SK-N-SH (cell line): ENCODE measurements around the gene HES6. TPM values are rescaled to one million over a fixed set of nuclear protein-coding genes. Genes with fewer than 3 reads are reported as not detected.

Source experiments
- CTCF ChIA-PET: fragments of 300-600, 350-600 bp; formaldehyde crosslinking; extraction: SDS; loops from one replicate; lab custom pipeline; 2021; lab: Yijun Ruan, JAX
- POLR2A ChIA-PET: fragments of 350-600 bp; sonication (Branson Sonifier 250); formaldehyde crosslinking; extraction: SDS; loops from one replicate; lab custom pipeline; 2020; ENCODE audit warnings: antibody characterized with exemption, inconsistent platforms; lab: Yijun Ruan, JAX
- DNase-seq: peaks from one replicate; pipeline ENCODE4 v3.0.0; 2012
- H2AFZ ChIP-seq: fragments of 200-600 bp; sonication (generic); 2 replicates; pipeline ENCODE4 v1.8.1; 2016; ENCODE audit warnings: antibody characterized with exemption, mild to moderate bottlenecking, low read depth
- H3F3A ChIP-seq: fragments of 200-600 bp; sonication (generic); replicated peaks from 2 replicates; pipeline ENCODE3; 2016; ENCODE audit warnings: antibody characterized with exemption, mild to moderate bottlenecking; ENCODE audit not compliant: insufficient read depth
- H3K27ac ChIP-seq, 2 experiments: fragments of 200-500 bp in 1 of 2; fragments of 200-600 bp in 1 of 2; sonication (Bioruptor generic) in 1 of 2; sonication (generic), shearing (Covaris generic) in 1 of 2; 2 replicates each; pipeline versions ENCODE4 v1.5.1 to v1.6.1; 2014 to 2016; ENCODE audit warnings: low read depth in 2 of 2, inconsistent platforms in 1 of 2, low read length in 1 of 2, mild to moderate bottlenecking in 1 of 2, mixed read lengths in 1 of 2
- H3K27me3 ChIP-seq: fragments of 200-600 bp; sonication (generic), shearing (Covaris generic); 2 replicates; pipeline ENCODE4 v1.6.1; 2016; ENCODE audit warnings: mixed run types; ENCODE audit not compliant: insufficient read depth
- H3K36me3 ChIP-seq, 2 experiments: fragments of 200-500 bp in 1 of 2; fragments of 200-600 bp in 1 of 2; sonication (Bioruptor generic) in 1 of 2; sonication (generic) in 1 of 2; replicated peaks in 1 of 2; 2 replicates each; pipeline versions ENCODE3 to v1.5.1; 2014 to 2016; ENCODE audit warnings: low read length in 1 of 2, mild to moderate bottlenecking in 1 of 2; ENCODE audit not compliant: insufficient read depth in 2 of 2, control insufficient read depth in 1 of 2
- H3K4me1 ChIP-seq, 2 experiments: fragments of 200-500 bp in 1 of 2; fragments of 200-600 bp in 1 of 2; sonication (Bioruptor generic) in 1 of 2; sonication (generic), shearing (Covaris generic) in 1 of 2; 2 replicates each; pipeline versions ENCODE4 v1.5.1 to v1.6.1; 2014 to 2016; ENCODE audit warnings: low read depth in 1 of 2, low read length in 1 of 2, mixed run types in 1 of 2; ENCODE audit not compliant: insufficient read depth in 2 of 2, control insufficient read depth in 1 of 2
- H3K4me2 ChIP-seq: fragments of 200-600 bp; sonication (generic), shearing (Covaris generic); 2 replicates; pipeline ENCODE4 v1.6.1; 2017; ENCODE audit warnings: mixed run types
- H3K4me3 ChIP-seq, 2 experiments: fragments of 200-500 bp in 1 of 2; fragments of 200-600 bp in 1 of 2; sonication (Bioruptor generic) in 1 of 2; sonication (generic), shearing (Covaris generic) in 1 of 2; 2 replicates each; pipeline versions ENCODE4 v1.5.1 to v1.8.1; 2014 to 2016; ENCODE audit warnings: low read depth in 2 of 2, inconsistent platforms in 1 of 2, low read length in 1 of 2, mild to moderate bottlenecking in 1 of 2, mixed read lengths in 1 of 2, moderate library complexity in 1 of 2
- H3K79me2 ChIP-seq: fragments of 200-600 bp; sonication (generic); 2 replicates; pipeline ENCODE4 v1.8.1; 2017; ENCODE audit warnings: mild to moderate bottlenecking; ENCODE audit not compliant: insufficient read depth
- H3K9ac ChIP-seq: fragments of 200-600 bp; sonication (generic); 2 replicates; pipeline ENCODE4 v1.6.1; 2017; ENCODE audit warnings: mixed run types
- H3K9me2 ChIP-seq: fragments of 200-600 bp; sonication (generic); 2 replicates; pipeline ENCODE4 v1.6.1; 2017; ENCODE audit warnings: mixed run types
- H3K9me3 ChIP-seq: fragments of 200-600 bp; sonication (generic); 2 replicates; pipeline ENCODE4 v1.6.1; 2017; ENCODE audit warnings: mixed run types, mild to moderate bottlenecking, moderate library complexity
- H4K20me1 ChIP-seq: fragments of 200-600 bp; sonication (generic); 2 replicates; pipeline ENCODE4 v1.6.1; 2017; ENCODE audit warnings: mild to moderate bottlenecking, mixed run types; ENCODE audit not compliant: insufficient read depth
- ELF1 ChIP-seq: IDR thresholded peaks from 2 replicates; pipeline ENCODE4 v1.4.0; 2012
- EZH2phosphoT487 ChIP-seq: fragments of 200-600 bp; sonication (generic); IDR thresholded peaks from 2 replicates; pipeline ENCODE4 v1.6.1; 2017; ENCODE audit warnings: low read depth, mixed run types, mild to moderate bottlenecking, antibody characterized with exemption, moderate library complexity, borderline replicate concordance
- FOXJ3 ChIP-seq: sonication (generic); formaldehyde crosslinking; IDR thresholded peaks from 2 replicates; pipeline ENCODE4 v1.5.1; 2020; ENCODE audit warnings: mild to moderate bottlenecking, missing genetic modification reagents
- FOXM1 ChIP-seq: IDR thresholded peaks from 2 replicates; pipeline ENCODE4 v1.4.0; 2012; ENCODE audit warnings: low read depth, mild to moderate bottlenecking
- GATA2 ChIP-seq: sonication (generic); formaldehyde crosslinking; IDR thresholded peaks from 2 replicates; pipeline ENCODE4 v1.5.0; 2020; ENCODE audit warnings: mild to moderate bottlenecking, missing genetic modification reagents
- MEF2A ChIP-seq: IDR thresholded peaks from 2 replicates; pipeline ENCODE4 v1.4.0; 2012; ENCODE audit warnings: low read depth, borderline replicate concordance
- MXI1 ChIP-seq: IDR thresholded peaks from 2 replicates; pipeline ENCODE4 v1.6.1; 2012; ENCODE audit warnings: mild to moderate bottlenecking, low read depth, low read length, improper control_type of control experiment
- POLR2AphosphoS5 ChIP-seq: IDR thresholded peaks from 2 replicates; pipeline ENCODE4 v1.6.1; 2012; ENCODE audit warnings: low read depth, low read length
- RCOR1 ChIP-seq: fragments of 150-350 bp; IDR thresholded peaks from 2 replicates; pipeline ENCODE4 v1.6.1; 2017; ENCODE audit warnings: antibody characterized with exemption, low read length
- RFX5 ChIP-seq: IDR thresholded peaks from 2 replicates; pipeline ENCODE4 v1.6.1; 2012; ENCODE audit warnings: mild to moderate bottlenecking, improper control_type of control experiment, low read length
- SMC3 ChIP-seq: IDR thresholded peaks from 2 replicates; pipeline ENCODE4 v1.6.1; 2012; ENCODE audit warnings: low read depth, low read length, improper control_type of control experiment
- TAF1 ChIP-seq: IDR thresholded peaks from 2 replicates; pipeline ENCODE4 v1.6.1; 2012; ENCODE audit warnings: low read depth, mild to moderate bottlenecking, low read length, moderate library complexity, borderline replicate concordance
- TEAD4 ChIP-seq: IDR thresholded peaks from 2 replicates; pipeline ENCODE4 v1.4.0; 2012; ENCODE audit warnings: mild to moderate bottlenecking, borderline replicate concordance; ENCODE audit not compliant: insufficient read depth
- WGBS: methylation state at CpG from one replicate; pipeline ENCODE4 v1.1.6; 2017; ENCODE audit warnings: low lambda C conversion rate; 5-methylcytosine and 5-hydroxymethylcytosine counted together
- polyA plus RNA-seq, 3 experiments: library from polyadenylated mRNA; depleted of rRNA; stranded (reverse); fragments of >200 nt; gene quantifications; 2 replicates each; pipeline ENCODE4 v1.2.3, GENCODE V29; 2012
- TF ChIP-seq, protein P1 (sequence below): fragments of 150-350 bp; IDR thresholded peaks from 2 replicates; pipeline ENCODE4 v1.6.1; 2016; ENCODE audit warnings: mild to moderate bottlenecking, low read depth, low read length
- TF ChIP-seq, protein P2 (sequence below): IDR thresholded peaks from 2 replicates; pipeline ENCODE4 v1.4.0; 2012; ENCODE audit warnings: low read depth, borderline replicate concordance
- TF ChIP-seq, protein P3 (sequence below): IDR thresholded peaks from 2 replicates; pipeline ENCODE4 v1.4.0; 2012; ENCODE audit warnings: low read depth, borderline replicate concordance

HES6 gene
- polyA plus RNA-seq, 1 of the 3 experiments (the other 2 are of a cell fraction): 3.6 TPM

DNA sequence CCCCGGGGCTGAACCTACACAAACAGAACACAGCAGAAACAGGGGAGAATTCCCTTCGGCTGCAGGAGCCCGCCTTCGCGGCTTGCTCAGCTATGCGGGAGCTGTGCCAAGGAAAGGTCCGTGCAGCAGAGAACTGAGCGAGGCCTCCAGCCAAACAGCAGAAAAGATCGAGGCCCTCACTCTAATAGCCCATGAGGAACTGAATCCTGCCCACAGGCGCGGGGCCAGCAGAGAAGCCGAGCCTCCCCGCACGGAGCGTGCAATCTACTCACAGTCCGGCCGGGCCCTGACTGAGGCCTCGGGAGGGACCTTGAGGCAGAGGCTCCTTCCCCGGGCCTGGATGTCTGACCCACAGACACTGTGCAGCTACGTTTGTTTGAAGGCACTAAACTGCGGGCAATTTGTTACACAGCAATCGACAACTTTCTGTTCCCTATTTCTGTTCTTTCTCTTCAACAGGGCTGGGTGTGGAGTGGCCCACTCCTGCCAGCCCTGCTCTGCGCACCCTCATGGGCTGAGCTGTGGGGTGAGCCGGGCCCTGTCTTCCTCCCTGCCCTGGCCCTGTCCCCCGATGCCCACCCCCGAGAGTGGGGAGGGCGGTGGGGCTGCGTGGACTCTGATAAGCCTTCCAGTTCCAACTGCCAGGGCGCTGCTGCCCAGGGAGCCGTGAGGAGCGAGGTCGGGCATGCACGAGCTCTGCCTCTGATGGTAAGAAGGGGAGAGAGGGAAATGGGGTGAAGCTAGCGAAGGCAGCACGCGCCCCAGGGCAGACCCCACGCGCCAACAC, 13.7 kb downstream of the HES6 start:
- Histone ChIP-seq H2AFZ (no peak overlapping the region), H3K4me3 (no peak overlapping the region), H4K20me1 (no peaks in the 10 kb centered on the region)
- TF ChIP-seq, protein P1, sequence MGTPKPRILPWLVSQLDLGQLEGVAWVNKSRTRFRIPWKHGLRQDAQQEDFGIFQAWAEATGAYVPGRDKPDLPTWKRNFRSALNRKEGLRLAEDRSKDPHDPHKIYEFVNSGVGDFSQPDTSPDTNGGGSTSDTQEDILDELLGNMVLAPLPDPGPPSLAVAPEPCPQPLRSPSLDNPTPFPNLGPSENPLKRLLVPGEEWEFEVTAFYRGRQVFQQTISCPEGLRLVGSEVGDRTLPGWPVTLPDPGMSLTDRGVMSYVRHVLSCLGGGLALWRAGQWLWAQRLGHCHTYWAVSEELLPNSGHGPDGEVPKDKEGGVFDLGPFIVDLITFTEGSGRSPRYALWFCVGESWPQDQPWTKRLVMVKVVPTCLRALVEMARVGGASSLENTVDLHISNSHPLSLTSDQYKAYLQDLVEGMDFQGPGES: no peak
- TF ChIP-seq SMC3 (no peak), ELF1 (no peak), TAF1 (no peak), FOXJ3 (CRISPR knock-in tag) (no peak), TEAD4 (no peak), RFX5 (no peak), EZH2phosphoT487 (no peak), MEF2A (no peak), MXI1 (no peak), RCOR1 (no peak), GATA2 (CRISPR knock-in tag) (no peak), POLR2AphosphoS5 (no peak), FOXM1 (no peak)
- TF ChIP-seq, protein P2, sequence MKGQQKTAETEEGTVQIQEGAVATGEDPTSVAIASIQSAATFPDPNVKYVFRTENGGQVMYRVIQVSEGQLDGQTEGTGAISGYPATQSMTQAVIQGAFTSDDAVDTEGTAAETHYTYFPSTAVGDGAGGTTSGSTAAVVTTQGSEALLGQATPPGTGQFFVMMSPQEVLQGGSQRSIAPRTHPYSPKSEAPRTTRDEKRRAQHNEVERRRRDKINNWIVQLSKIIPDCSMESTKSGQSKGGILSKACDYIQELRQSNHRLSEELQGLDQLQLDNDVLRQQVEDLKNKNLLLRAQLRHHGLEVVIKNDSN: no peak
- TF ChIP-seq, protein P3, sequence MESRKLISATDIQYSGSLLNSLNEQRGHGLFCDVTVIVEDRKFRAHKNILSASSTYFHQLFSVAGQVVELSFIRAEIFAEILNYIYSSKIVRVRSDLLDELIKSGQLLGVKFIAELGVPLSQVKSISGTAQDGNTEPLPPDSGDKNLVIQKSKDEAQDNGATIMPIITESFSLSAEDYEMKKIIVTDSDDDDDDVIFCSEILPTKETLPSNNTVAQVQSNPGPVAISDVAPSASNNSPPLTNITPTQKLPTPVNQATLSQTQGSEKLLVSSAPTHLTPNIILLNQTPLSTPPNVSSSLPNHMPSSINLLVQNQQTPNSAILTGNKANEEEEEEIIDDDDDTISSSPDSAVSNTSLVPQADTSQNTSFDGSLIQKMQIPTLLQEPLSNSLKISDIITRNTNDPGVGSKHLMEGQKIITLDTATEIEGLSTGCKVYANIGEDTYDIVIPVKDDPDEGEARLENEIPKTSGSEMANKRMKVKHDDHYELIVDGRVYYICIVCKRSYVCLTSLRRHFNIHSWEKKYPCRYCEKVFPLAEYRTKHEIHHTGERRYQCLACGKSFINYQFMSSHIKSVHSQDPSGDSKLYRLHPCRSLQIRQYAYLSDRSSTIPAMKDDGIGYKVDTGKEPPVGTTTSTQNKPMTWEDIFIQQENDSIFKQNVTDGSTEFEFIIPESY: no peak
- TF ChIP-seq, all 33 proteins: peak for 0
- WGBS: 83% methylated on average over 27 of the region's 38 CpGs
- Histone ChIP-seq H3K9me2 (no peaks in the 10 kb centered on the region), H3F3A (no peaks in the 10 kb centered on the region), H3K4me2 (no peak overlapping the region), H3K9ac (no peak overlapping the region), H3K4me1 (no peaks in the 10 kb centered on the region), H3K79me2 (no peaks in the 10 kb centered on the region), H3K27me3 (no peaks in the 10 kb centered on the region; the same call in 1 of the 2 replicates), H3K36me3 (no peaks in the 10 kb centered on the region), H3K9me3 (no peaks in the 10 kb centered on the region), H3K27ac (no peak overlapping the region)
- DNase-seq: no peak
- CTCF ChIA-PET: no interaction called here
- POLR2A ChIA-PET: no interaction called here
